ENCODE measurements around the gene CLVS2. TPM values are rescaled to one million over a fixed set of nuclear protein-coding genes. Genes with fewer than 3 reads are reported as not detected.
A peak's percentile ranks its signal among the peaks of the same experiment; 100 is the strongest.

The CLVS2 gene, protein sequence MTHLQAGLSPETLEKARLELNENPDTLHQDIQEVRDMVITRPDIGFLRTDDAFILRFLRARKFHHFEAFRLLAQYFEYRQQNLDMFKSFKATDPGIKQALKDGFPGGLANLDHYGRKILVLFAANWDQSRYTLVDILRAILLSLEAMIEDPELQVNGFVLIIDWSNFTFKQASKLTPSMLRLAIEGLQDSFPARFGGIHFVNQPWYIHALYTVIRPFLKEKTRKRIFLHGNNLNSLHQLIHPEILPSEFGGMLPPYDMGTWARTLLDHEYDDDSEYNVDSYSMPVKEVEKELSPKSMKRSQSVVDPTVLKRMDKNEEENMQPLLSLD
- 0.33 TPM for polyA plus RNA-seq (2013, experiment 1 of 2)
- 0.30 TPM for polyA plus RNA-seq (2013, experiment 2 of 2)

DNA sequence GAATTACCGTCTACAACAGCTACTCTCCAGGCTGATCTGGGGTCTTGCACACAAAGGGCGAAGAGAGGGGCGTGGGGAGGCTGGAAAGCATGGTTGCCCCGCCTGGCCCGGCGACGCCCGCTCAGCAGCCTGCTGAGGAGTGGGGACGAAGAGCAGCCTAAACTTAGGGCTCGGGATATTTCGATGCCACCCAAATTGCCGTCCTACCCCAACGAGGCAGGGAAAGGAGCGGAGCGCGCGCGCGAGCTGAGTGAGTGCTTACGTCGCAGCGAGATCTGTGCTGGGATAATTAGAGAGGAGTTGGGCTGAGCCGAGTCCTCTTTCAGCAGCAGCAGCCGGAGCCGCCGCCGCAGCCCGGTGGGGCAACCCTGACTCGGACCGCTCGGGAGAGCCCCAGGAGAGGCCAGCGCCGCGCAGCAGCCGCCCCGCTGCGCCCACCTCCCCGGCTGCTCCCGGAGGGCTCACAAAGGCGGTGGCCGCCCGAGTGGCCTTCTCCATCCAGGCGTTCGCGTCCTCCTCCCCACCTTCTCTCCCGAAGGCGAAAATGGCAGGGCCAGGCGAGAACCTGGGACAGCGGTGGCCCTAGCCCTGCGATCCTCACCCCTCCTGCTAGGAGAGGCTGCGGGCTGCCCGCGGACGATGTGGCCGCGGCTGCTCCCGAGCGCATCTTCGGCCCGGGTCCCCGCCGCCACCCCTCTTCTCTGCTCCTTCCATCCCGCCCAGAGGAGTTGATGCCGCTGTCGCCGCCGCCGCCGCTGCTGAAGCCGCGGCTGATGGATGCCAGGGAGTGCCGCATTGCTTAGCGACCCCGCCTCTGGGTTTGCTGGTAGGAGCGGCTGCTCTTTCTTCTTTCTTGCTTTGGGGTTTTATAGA lies at the start of gene CLVS2:
CLVS2 (plus strand) TSS at position 315 of the 873 bp plus-strand sequence. CDS start 1,543 bp downstream, outside the sequence.
- 0% methylated on average over 38 to 51 of the region's 75 CpGs for WGBS, 2 experiments (ENCODE audit: insufficient coverage in 2 of 2)
- H3K9me3 ChIP-seq (ENCODE audit: control insufficient read depth, low read length): no peaks in the 10 kb centered on the region
- peak within 1 kb of the TSS; percentile 39 for H3K4me3 ChIP-seq (ENCODE audit: extremely low read depth, insufficient read depth, low read length, poor library complexity, severe bottlenecking)
- no peaks in the 10 kb centered on the region for H3K36me3 ChIP-seq (ENCODE audit: control insufficient read depth, insufficient read depth, low read length)
- H3K4me1 ChIP-seq (ENCODE audit: control insufficient read depth, insufficient read depth, low read length, poor library complexity, severe bottlenecking): no peaks in the 10 kb centered on the region
- no peak within 1 kb of the TSS for H3K27ac ChIP-seq (ENCODE audit: low read depth, low read length, severe bottlenecking)

DNA sequence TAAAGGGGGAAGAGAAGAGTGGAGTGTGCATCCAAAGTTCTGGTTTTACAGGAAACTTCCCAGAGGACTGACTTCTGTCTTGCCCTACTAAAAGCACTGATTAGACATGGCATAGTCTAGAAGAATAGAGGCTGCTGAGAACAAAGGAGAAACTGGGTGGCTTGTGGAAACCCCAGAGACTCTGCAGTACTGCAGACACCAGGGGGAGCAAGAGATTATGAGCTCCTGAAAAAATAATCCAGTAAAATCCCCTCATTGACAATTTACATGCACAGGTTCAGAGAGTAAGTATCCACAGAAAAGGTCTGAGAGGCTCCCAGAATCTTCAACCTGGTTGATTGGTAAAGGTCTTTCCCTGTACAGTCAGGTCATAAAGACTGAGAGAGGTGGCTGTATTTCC lies 48.7 kb upstream of the CLVS2 start:
- H3K36me3 ChIP-seq (ENCODE audit: control insufficient read depth, insufficient read depth, low read length): no peaks in the 10 kb centered on the region
- H3K9me3 ChIP-seq (ENCODE audit: control insufficient read depth, low read length): no peaks in the 10 kb centered on the region

DNA sequence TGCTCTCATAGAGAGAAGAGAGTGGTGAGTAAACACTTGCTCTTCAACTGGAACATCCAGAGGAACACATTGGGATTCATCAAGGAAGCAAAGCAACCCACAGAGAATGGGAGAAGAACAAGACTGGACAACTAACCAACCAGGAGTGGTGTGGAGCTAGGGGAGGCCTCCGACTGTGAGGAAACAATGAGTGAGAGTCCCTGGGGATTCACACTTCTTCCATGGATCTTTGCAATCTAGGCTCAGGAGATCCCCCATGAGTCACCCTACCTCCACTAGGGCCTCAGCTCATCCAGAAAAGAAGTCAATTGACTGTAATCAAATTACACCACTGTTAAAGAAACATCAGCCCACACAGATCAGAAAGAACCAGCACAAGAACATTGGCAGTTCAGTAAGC lies 42.3 kb upstream of the CLVS2 start:
- no peaks in the 10 kb centered on the region for H3K4me1 ChIP-seq (ENCODE audit: control insufficient read depth, insufficient read depth, low read length, poor library complexity, severe bottlenecking)
- H3K4me3 ChIP-seq (ENCODE audit: extremely low read depth, insufficient read depth, low read length, poor library complexity, severe bottlenecking): no peak overlapping the region
- no peaks in the 10 kb centered on the region for H3K36me3 ChIP-seq (ENCODE audit: control insufficient read depth, insufficient read depth, low read length)
- no CpG with 5 or more reads among the region's 1 CpG for WGBS, 2 experiments (ENCODE audit: insufficient coverage in 2 of 2)
- H3K9me3 ChIP-seq (ENCODE audit: control insufficient read depth, low read length): no peaks in the 10 kb centered on the region
- no peak overlapping the region for H3K27ac ChIP-seq (ENCODE audit: low read depth, low read length, severe bottlenecking)

More for the DNA sequence above, 48.7 kb upstream of the CLVS2 start:
- H3K4me3 ChIP-seq (ENCODE audit: extremely low read depth, insufficient read depth, low read length, poor library complexity, severe bottlenecking): no peak overlapping the region
- H3K27ac ChIP-seq (ENCODE audit: low read depth, low read length, severe bottlenecking): no peak overlapping the region
- no peaks in the 10 kb centered on the region for H3K4me1 ChIP-seq (ENCODE audit: control insufficient read depth, insufficient read depth, low read length, poor library complexity, severe bottlenecking)

DNA sequence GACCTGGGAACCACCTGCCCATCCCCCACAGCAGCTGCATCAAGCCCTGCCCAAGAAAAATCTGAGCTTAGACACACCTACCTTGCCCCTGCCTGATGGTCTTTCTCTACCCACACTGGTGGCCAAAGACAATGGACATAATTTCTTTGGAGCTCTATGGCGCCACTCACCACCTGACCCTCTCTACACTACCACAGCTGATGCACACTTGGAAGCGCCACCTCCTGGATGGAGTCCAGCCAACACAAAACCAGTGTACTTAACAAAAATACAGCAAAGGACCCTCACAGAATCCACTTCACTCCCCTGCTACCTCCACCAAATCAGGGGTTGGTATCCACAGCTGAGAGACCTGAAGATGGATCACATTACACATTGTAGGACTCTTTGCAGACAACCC lies 39.7 kb upstream of the CLVS2 start:
- Histone ChIP-seq H3K9me3 (ENCODE audit: control insufficient read depth, low read length) (no peaks in the 10 kb centered on the region), H3K36me3 (ENCODE audit: control insufficient read depth, insufficient read depth, low read length) (no peaks in the 10 kb centered on the region), H3K4me1 (ENCODE audit: control insufficient read depth, insufficient read depth, low read length, poor library complexity, severe bottlenecking) (no peaks in the 10 kb centered on the region), H3K4me3 (ENCODE audit: extremely low read depth, insufficient read depth, low read length, poor library complexity, severe bottlenecking) (no peak overlapping the region), H3K27ac (ENCODE audit: low read depth, low read length, severe bottlenecking) (no peak overlapping the region)
- WGBS, 2 experiments (ENCODE audit: insufficient coverage in 2 of 2): 76 to 100% methylated on average over 1 to 2 of the region's 2 CpGs

DNA sequence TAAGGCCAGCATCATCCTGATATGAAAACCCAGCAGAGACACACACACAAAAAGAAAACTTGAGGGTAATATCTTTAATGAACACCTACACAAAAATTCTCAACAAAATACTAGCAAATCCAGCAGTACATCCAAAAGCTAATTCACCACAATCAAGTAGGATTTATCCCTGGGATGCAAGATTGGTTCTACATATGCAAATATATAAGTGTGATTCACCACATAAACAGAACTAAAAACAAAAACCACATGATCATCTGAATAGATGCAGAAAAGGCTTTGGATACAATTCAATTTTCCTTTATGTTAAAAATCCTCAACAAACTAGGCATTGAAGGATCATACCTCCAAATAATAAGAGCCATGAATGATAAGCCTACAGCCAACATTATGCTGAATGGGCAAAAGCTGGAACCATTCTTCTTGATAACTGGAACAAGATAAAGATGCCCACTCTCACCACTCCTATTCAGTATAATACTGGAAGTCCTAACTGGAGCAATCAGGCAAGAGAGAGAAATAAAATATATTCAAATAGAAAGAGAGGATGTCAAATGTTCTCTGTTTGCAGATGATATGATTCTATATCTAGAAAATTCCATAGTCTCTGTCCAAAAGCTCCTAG lies 33.9 kb upstream of the CLVS2 start:
- no peaks in the 10 kb centered on the region for H3K36me3 ChIP-seq (ENCODE audit: control insufficient read depth, insufficient read depth, low read length)
- no peaks in the 10 kb centered on the region for H3K9me3 ChIP-seq (ENCODE audit: control insufficient read depth, low read length)
- no peak overlapping the region for H3K27ac ChIP-seq (ENCODE audit: low read depth, low read length, severe bottlenecking)
- H3K4me1 ChIP-seq (ENCODE audit: control insufficient read depth, insufficient read depth, low read length, poor library complexity, severe bottlenecking): no peaks in the 10 kb centered on the region
- H3K4me3 ChIP-seq (ENCODE audit: extremely low read depth, insufficient read depth, low read length, poor library complexity, severe bottlenecking): no peak overlapping the region

DNA sequence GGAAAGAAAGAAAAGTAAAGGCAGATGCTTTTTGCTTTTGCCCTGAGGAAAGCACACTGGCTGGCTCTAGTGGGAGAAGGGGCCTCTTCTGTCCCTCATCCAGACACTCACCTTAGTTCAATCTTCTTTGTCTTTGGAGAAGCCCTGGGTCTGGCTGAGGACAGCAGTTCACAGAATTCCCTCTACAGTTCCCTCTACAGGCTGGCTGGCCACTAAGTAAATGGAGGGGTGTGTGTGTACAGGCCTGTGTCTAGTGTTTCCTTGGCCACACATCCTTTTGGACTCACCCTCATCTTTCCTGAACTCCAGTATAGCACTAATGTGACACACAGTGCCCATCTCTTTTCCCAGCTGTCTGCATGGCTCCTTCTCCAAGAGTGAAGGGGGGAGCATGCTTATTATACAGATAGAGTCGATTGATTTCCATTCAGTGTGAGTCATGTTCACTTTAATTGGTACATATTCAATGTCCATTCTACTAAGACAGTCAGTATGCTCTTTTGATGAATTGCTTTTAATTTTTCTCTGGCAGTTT lies 26.0 kb upstream of the CLVS2 start:
- H3K36me3 ChIP-seq (ENCODE audit: control insufficient read depth, insufficient read depth, low read length): no peaks in the 10 kb centered on the region
- H3K27ac ChIP-seq (ENCODE audit: low read depth, low read length, severe bottlenecking): no peak overlapping the region
- WGBS, 2 experiments (ENCODE audit: insufficient coverage in 2 of 2): no CpG with 5 or more reads among the region's 1 CpG
- peaks cover 3% of the 10 kb centered on the region for H3K4me1 ChIP-seq (ENCODE audit: control insufficient read depth, insufficient read depth, low read length, poor library complexity, severe bottlenecking)
- H3K4me3 ChIP-seq (ENCODE audit: extremely low read depth, insufficient read depth, low read length, poor library complexity, severe bottlenecking): no peak overlapping the region
- no peaks in the 10 kb centered on the region for H3K9me3 ChIP-seq (ENCODE audit: control insufficient read depth, low read length)

DNA sequence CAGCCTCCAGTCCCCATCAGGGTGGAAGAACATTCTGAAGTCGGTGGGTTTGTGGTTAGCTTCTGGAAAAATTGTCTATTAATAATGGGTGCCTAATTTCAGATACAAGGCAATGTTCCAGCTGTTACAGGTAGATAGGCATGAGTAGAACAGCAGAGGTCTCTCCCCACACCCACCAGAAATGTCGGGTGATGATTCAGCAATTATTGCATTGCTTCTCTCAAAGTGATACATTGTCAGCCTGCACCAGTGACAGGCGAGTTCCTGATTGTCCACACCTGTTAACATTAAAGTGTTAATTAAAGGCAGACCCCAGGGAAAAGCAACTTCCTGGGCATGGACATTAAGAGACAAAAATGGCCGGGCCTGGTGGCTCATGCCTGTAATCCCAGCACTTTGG lies 18.9 kb upstream of the CLVS2 start:
- 80 to 83% methylated on average over 3 of the region's 4 CpGs for WGBS, 2 experiments (ENCODE audit: insufficient coverage in 2 of 2)
- H3K4me3 ChIP-seq (ENCODE audit: extremely low read depth, insufficient read depth, low read length, poor library complexity, severe bottlenecking): no peak overlapping the region

DNA sequence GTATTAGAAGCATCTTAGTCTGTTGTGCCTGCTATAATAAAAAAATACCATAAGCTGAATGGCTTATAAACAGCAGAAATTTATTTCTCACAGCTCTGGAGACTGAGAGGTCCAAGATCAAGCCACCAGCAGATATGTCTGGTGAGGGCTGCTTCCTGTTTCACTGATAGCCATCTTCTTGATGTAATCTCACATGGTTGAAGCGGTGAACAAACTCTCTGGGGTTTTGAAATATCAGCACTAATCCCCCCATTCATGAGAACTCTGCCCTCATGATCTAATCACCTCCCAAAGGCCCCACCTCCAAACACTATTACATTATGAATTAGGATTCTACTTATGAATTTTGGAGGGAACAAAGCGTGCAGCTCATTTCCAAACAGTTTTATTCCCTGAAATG lies 11.6 kb upstream of the CLVS2 start:
- Histone ChIP-seq H3K4me3 (ENCODE audit: extremely low read depth, insufficient read depth, low read length, poor library complexity, severe bottlenecking) (no peak overlapping the region), H3K9me3 (ENCODE audit: control insufficient read depth, low read length) (no peaks in the 10 kb centered on the region), H3K4me1 (ENCODE audit: control insufficient read depth, insufficient read depth, low read length, poor library complexity, severe bottlenecking) (no peaks in the 10 kb centered on the region), H3K36me3 (ENCODE audit: control insufficient read depth, insufficient read depth, low read length) (no peaks in the 10 kb centered on the region), H3K27ac (ENCODE audit: low read depth, low read length, severe bottlenecking) (no peak overlapping the region)
- WGBS, 2 experiments (ENCODE audit: insufficient coverage in 2 of 2): no CpG with 5 or more reads among the region's 2 CpGs

More for the DNA sequence above, 18.9 kb upstream of the CLVS2 start:
- Histone ChIP-seq H3K36me3 (ENCODE audit: control insufficient read depth, insufficient read depth, low read length) (no peaks in the 10 kb centered on the region), H3K27ac (ENCODE audit: low read depth, low read length, severe bottlenecking) (no peak overlapping the region), H3K4me1 (ENCODE audit: control insufficient read depth, insufficient read depth, low read length, poor library complexity, severe bottlenecking) (peaks cover 3% of the 10 kb centered on the region), H3K9me3 (ENCODE audit: control insufficient read depth, low read length) (no peaks in the 10 kb centered on the region)

DNA sequence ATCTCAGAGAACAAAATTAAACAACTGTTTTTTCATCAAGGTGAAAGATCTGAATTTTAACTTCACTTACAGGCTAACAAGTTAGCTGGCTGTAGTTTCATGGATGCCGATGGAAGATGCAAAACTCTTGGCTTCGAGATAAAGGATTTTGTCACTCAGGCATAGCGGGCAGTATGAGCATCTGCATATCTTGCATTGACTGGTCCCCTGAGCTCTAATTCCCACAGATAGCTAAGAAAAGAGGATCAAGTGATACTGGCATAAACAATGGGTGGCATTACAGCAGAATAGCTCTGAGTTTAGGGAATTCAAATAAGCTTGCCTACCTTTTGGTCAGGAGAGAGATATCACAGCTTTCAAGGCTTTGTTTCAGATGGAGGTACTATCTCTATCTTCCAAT lies 1.8 kb upstream of the CLVS2 start:
- no peak overlapping the region for H3K4me3 ChIP-seq (ENCODE audit: extremely low read depth, insufficient read depth, low read length, poor library complexity, severe bottlenecking)
- no peak overlapping the region for H3K27ac ChIP-seq (ENCODE audit: low read depth, low read length, severe bottlenecking)
- no peaks in the 10 kb centered on the region for H3K9me3 ChIP-seq (ENCODE audit: control insufficient read depth, low read length)
- H3K36me3 ChIP-seq (ENCODE audit: control insufficient read depth, insufficient read depth, low read length): no peaks in the 10 kb centered on the region
- 68 to 72% methylated on average over 3 of the region's 3 CpGs for WGBS, 2 experiments (ENCODE audit: insufficient coverage in 2 of 2)
- no peaks in the 10 kb centered on the region for H3K4me1 ChIP-seq (ENCODE audit: control insufficient read depth, insufficient read depth, low read length, poor library complexity, severe bottlenecking)

DNA sequence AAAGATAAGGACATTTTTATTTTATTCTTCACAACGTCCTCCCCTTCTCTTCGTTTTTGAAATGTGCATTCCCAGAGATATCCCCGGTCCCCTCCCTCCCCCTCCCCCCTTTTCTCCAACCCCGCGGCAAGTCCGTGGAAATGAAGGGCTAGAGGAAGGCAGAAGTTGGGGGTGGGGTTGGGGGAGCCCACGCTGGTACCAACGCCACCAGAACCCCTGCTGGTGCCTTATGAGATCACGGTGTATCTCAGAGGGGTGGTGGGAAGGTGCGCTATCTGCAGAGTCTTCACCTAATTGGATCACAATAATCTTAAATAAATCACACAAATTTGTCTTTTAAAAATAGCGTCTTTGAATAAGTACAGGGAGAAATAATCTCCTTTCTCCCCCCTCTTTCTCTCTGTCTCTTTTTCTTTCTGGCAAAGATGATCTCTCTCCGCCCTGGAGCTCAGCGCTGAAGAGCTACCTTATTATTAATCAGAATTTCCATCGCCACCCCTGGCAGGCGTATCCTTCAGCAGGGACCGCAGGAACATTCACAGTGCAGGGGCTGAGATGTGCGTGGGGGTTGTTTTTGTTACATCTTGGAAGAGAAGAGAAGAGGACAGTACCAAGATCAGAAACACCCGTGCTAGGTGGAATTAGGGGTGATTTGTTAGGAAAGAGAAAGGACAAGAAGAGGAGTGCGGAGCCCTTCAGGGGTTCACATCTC lies 915 bp downstream of the CLVS2 start:
- Histone ChIP-seq H3K4me3 (ENCODE audit: extremely low read depth, insufficient read depth, low read length, poor library complexity, severe bottlenecking) (peak overlapping the region; percentile 39), H3K36me3 (ENCODE audit: control insufficient read depth, insufficient read depth, low read length) (no peaks in the 10 kb centered on the region), H3K9me3 (ENCODE audit: control insufficient read depth, low read length) (no peaks in the 10 kb centered on the region), H3K4me1 (ENCODE audit: control insufficient read depth, insufficient read depth, low read length, poor library complexity, severe bottlenecking) (no peaks in the 10 kb centered on the region), H3K27ac (ENCODE audit: low read depth, low read length, severe bottlenecking) (no peak overlapping the region)
- 59 to 73% methylated on average over 3 to 5 of the region's 19 CpGs for WGBS, 2 experiments (ENCODE audit: insufficient coverage in 2 of 2)

All from mesodermal cell (in vitro differentiated cells).